Subcutaneous abdominal adipose tissue (tissue), 5 donors: Measurements from ENCODE around the gene SLC9A9.

Experiments
- H3K27ac ChIP-seq: one replicate; pipeline ENCODE4 v1.7.0; 2013; ENCODE audit warnings: low read depth, mild to moderate bottlenecking, inconsistent platforms, low read length, moderate library complexity
- H3K27me3 ChIP-seq, 5 donors: one replicate each; pipeline ENCODE4 v1.7.0; 2013; ENCODE audit warnings: low read length in 5 of 5, inconsistent platforms in 1 of 5; ENCODE audit not compliant: control insufficient read depth in 5 of 5, insufficient read depth in 4 of 5
- H3K36me3 ChIP-seq, 5 donors: one replicate each; pipeline ENCODE4 v1.7.0; 2013; ENCODE audit warnings: low read length in 5 of 5; ENCODE audit not compliant: control insufficient read depth in 5 of 5, insufficient read depth in 5 of 5
- H3K4me1 ChIP-seq, 5 donors: one replicate each; pipeline ENCODE4 v1.7.0; 2013; ENCODE audit warnings: low read length in 5 of 5, mild to moderate bottlenecking in 3 of 5, moderate library complexity in 1 of 5; ENCODE audit not compliant: control insufficient read depth in 5 of 5, insufficient read depth in 5 of 5
- H3K4me3 ChIP-seq, 5 donors: one replicate each; pipeline ENCODE4 v1.7.0; 2013; ENCODE audit warnings: low read length in 5 of 5, low read depth in 1 of 5
- H3K9ac ChIP-seq, 5 donors: one replicate each; pipeline ENCODE4 v1.7.0; 2013; ENCODE audit warnings: low read length in 5 of 5, mild to moderate bottlenecking in 4 of 5, moderate library complexity in 3 of 5
- H3K9me3 ChIP-seq, 5 donors: one replicate each; pipeline ENCODE4 v1.7.0; 2013; ENCODE audit warnings: low read length in 5 of 5; ENCODE audit not compliant: control insufficient read depth in 5 of 5
- donor health status: healthy.
- donor health status: healthy.
- donor health status: healthy.
- donor health status: healthy.
- donor health status: healthy.

Gene SLC9A9

DNA sequence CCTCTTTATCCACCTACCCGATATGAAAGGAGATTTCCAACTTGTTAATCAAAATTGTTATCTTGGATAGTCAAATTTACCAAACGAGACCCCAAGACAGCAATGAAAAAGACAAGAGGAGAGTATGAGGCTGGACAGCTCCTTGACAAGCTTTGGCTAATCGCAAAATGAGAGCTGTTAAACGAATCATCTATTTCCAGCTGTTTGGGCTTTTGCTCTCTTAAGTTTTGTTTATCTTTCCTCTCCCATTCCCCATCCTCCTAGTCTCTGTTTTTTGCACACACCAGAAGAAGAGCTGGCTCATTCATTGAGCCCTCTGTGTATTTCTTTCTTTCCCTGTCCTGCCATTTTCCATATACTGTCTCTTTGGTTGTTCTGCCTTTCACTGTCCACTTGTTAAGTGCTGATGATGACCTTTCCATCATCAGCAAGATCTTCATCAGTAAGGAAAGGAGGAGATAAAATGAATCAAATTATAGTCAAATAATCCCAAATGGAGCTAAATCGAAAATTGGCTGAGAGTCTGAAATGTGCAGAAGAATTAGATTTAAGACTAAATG, 161.6 kb downstream of the SLC9A9 start:
- Histone ChIP-seq H3K9me3 (no peaks in the 10 kb centered on the region), H3K36me3 (peaks cover 0 to 4% (median 0%) of the 10 kb centered on the region in 5 donors), H3K4me1 (peaks cover 0 to 3% (median 0%) of the 10 kb centered on the region in 5 donors), H3K27ac (no peak overlapping the region), H3K4me3 (no peak overlapping the region), H3K27me3 (no peaks in the 10 kb centered on the region), H3K9ac (no peak overlapping the region)

DNA sequence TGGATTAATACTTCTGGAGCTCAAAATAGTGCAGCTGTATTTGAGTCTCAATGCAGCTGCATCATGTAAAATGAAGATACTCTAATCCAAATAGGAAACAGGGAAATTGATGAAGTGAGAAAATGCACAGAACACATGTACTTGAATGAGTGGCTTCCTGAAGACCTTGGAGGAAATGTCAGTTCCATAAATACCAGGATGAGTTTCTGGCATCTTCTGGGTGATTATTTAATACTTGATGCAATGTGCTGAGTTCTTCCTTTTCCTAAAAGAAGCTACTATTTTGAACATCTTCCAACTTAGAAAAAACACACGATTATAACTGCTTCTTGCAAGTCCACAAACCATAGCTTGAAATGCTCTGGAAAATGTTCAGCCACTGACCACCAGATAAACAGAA, 162.8 kb downstream of the SLC9A9 start:
- H3K4me1 ChIP-seq, result peaks cover 0 to 3% (median 0%) of the 10 kb centered on the region in 5 donors
- H3K27ac ChIP-seq, result no peak overlapping the region
- H3K36me3 ChIP-seq, result peaks cover 0 to 4% (median 0%) of the 10 kb centered on the region in 5 donors
- H3K4me3 ChIP-seq, result no peak overlapping the region
- H3K27me3 ChIP-seq, result no peaks in the 10 kb centered on the region
- no peaks in the 10 kb centered on the region for H3K9me3 ChIP-seq
- no peak overlapping the region for H3K9ac ChIP-seq

DNA sequence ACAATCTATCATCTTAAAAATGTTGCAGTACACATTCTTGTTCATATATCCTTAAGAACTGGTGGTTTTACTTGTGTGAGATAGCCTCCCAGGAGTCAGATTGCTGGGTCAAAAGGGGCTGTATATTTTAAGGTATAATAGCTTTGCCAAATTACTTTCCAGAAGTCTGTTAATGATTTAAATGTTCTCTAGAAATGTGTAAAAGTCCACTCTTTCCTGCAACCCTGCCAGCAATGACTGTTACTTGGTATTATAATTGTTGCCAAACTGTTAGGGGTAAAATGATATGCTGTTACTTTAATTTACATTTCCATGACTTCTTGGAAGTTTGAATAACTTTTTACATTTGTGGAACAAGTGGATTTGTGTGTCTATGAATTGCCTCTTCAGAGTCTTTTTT, 170.8 kb downstream of the SLC9A9 start:
- Histone ChIP-seq H3K36me3 (no peaks in the 10 kb centered on the region), H3K9ac (no peak overlapping the region), H3K27ac (no peak overlapping the region), H3K9me3 (no peaks in the 10 kb centered on the region), H3K4me3 (no peak overlapping the region), H3K4me1 (peaks cover 0 to 3% (median 0%) of the 10 kb centered on the region in 5 donors), H3K27me3 (no peaks in the 10 kb centered on the region)

DNA sequence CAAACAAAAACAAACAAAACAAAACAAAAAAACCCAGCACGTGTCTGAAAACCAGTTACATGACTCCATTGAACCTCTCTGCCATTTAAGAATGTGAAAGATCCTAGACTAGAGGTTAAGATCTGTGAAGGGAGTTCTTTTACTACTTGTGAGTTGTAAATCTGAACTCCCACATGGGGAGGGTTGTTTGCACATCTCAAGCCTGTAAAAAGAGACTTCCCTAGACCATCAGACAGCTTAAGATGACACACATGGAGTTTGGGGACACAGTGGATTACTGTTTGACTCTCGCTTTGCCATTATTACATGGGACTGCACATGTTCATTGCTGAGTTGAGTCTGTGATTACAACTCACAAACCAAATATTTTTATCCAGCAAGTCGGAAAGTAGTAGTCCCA, 171.5 kb downstream of the SLC9A9 start:
- no peaks in the 10 kb centered on the region for H3K36me3 ChIP-seq
- H3K27me3 ChIP-seq, result no peaks in the 10 kb centered on the region
- no peak overlapping the region for H3K9ac ChIP-seq
- H3K4me3 ChIP-seq, result no peak overlapping the region
- H3K27ac ChIP-seq, result no peak overlapping the region
- peaks cover 0 to 3% (median 0%) of the 10 kb centered on the region in 5 donors for H3K4me1 ChIP-seq
- no peaks in the 10 kb centered on the region for H3K9me3 ChIP-seq

DNA sequence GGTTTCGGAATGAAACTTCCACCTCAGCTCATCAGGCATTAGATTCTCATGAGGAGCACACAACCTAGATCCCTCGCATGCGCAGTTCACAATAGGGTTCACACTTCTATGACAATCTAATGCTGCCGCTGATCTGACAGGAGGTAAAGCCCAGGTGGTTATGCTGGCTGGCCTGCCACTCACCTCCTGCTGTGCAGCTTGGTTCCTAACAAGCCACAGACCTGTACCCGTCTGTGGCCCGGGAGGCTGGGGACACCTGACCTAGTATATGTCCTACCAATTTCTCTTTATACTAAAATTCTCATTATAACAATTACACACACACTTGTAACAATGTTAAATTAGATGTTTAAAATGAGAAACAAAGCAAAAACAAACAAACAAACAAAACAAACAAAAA, 172.2 kb downstream of the SLC9A9 start:
- no peak overlapping the region for H3K4me3 ChIP-seq
- no peaks in the 10 kb centered on the region for H3K27me3 ChIP-seq
- no peak overlapping the region for H3K27ac ChIP-seq
- no peak overlapping the region for H3K9ac ChIP-seq
- peaks cover 0 to 3% (median 0%) of the 10 kb centered on the region in 5 donors for H3K4me1 ChIP-seq
- no peaks in the 10 kb centered on the region for H3K9me3 ChIP-seq
- H3K36me3 ChIP-seq, result no peaks in the 10 kb centered on the region

DNA sequence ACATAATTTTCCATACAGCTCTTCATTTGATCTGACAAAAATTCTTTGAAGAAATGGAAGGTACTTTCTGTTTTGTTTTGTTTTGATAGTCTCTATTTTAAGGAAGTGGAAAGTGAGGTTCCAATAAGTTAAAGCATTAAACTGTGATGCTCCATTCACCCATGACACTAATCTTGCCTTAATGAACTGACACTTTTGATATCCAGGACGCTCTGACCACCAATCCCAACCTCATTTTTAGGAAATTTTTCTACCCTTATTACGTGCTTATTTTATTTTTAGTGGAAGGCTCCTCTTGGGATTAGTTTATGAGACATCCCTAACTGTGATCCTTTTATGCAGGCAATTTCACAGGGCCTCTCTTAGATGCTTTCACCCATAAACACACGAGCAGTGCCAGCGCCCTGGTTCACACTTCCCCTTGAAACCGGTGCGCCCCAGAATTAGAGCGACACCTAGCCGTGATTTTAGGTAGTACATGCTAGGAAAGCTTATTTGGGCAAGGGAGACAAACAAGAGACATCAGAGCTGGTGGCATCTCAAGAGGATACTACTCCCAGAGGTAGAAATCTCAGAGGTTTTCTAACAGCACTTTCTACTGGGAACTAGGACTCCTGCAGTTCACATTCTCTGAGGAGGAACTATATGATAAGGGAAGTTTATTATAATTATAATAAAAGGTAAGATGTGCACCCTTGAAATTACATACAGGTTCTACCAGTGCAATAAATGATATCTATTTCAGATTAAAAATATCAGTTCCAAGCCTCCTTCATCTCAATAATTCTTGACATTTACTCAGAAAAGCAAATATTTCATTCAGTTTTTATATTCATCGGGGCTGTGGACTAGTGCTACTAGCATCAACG, 173.9 kb downstream of the SLC9A9 start:
- Histone ChIP-seq H3K9me3 (no peaks in the 10 kb centered on the region), H3K4me1 (peaks cover 0 to 3% (median 0%) of the 10 kb centered on the region in 5 donors), H3K4me3 (no peak overlapping the region), H3K9ac (no peak overlapping the region), H3K27me3 (no peaks in the 10 kb centered on the region), H3K27ac (no peak overlapping the region), H3K36me3 (no peaks in the 10 kb centered on the region)

DNA sequence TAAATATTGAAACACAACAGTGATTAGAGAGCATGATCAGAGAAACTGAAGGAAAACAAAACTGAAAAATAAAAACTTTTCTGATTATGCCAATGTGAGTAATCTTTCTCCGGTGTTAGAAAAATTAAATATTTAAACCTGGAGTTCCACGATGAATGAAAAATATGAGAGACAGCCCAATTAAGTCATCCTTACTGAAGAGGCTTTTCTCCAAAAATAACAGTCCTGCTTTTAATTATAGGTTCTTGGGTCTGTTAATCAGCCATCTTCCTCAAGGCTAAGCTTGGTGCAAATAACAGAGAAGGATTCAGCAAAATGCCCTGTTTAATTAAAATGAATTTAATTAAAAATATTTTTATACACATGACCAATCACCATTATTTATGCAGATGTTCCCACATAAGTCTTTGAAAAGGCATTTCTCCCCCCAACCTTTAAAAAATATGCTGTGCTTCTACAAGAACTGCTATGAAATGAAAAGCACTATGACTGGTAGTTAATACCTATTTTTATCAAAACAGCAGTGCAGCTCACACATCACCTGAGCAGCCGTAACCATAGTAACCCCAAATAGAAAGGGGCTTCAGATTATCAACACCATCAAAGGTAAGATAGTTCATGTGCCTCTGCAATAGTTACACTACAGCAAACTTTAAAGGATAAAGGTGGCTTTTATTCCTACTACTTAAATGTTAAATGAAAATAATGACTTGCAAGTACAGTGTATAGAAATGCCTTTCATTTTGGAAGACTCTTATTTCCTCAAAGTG, 175.7 kb downstream of the SLC9A9 start:
- Histone ChIP-seq H3K36me3 (no peaks in the 10 kb centered on the region), H3K4me3 (no peak overlapping the region), H3K27ac (no peak overlapping the region), H3K4me1 (peaks cover 0 to 3% (median 0%) of the 10 kb centered on the region in 5 donors), H3K9me3 (no peaks in the 10 kb centered on the region), H3K27me3 (no peaks in the 10 kb centered on the region), H3K9ac (no peak overlapping the region)

DNA sequence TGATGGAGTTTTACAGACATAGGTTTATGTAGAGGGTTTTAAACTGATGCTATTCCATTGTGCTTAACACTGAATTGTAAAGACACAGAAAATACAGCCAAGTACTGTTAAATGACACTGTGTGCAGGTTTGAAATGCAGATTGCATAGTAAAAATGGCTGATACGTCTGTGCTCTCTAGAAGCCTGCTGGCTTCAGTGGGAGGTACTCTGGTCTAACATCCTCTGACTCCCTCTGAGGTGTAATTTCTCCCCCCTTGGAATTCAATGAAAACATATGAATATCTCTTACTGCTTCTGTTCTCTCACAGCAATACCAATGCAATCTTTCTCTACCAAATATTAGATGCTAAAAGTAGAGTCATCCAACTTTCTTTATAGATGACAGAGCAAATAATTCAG, 176.6 kb downstream of the SLC9A9 start:
- H3K4me3 ChIP-seq, result no peak overlapping the region
- H3K9me3 ChIP-seq, result no peaks in the 10 kb centered on the region
- H3K9ac ChIP-seq, result no peak overlapping the region
- H3K27ac ChIP-seq, result no peak overlapping the region
- no peaks in the 10 kb centered on the region for H3K27me3 ChIP-seq
- H3K4me1 ChIP-seq, result peaks cover 0 to 3% (median 0%) of the 10 kb centered on the region in 5 donors
- H3K36me3 ChIP-seq, result no peaks in the 10 kb centered on the region

DNA sequence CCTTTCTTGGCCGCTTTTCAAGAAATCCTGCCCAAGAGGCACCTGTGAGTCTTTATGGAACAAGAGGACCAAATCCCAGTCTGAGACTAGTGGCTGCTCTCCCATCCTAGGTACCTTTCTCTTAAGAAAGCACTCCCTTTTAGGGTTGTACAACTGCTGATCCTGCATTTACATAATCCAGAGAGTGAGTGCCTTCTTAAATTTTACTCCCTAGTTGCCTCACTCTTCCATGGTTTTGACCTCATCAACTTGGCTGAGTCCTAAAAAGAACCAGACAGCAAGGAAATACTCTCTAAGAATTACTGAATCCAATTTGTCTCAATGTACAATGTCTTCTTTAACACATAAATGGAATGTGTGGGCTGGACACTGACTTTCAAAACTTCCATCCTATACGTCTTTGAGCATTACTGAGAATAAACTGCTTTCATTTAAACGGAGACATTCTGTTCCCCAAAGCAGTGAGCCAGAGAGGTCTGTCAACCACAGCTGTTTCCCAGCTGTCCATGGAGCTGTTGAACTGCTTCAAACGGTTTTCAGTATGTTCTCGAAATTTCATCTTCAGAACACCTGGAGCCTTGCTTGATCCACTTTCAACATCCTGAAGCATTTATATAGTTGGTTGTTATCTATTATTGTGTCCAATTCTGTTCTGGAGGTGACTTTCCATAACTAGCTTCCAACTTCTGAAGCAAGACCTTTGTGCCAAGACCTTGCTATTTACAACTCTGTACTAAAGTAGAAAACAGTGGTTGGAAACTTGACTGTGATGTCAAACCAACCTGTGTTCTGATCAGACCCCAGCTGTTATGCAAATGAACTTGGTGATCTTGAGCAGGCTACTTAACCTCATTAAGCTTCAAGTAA, 179.1 kb downstream of the SLC9A9 start:
- peaks cover 0 to 1% (median 0%) of the 10 kb centered on the region in 5 donors for H3K4me1 ChIP-seq
- no peaks in the 10 kb centered on the region for H3K9me3 ChIP-seq
- H3K4me3 ChIP-seq, result no peak overlapping the region
- no peak overlapping the region for H3K9ac ChIP-seq
- H3K27ac ChIP-seq, result no peak overlapping the region
- no peaks in the 10 kb centered on the region for H3K27me3 ChIP-seq
- H3K36me3 ChIP-seq, result no peaks in the 10 kb centered on the region
